Stimulated activated CD4-positive, alpha-beta T cell treated with anti-CD3 and anti-CD28 coated beads, Interleukin-4, amount 100 ng/mL, for 1 hour (primary cell): ENCODE results near the gene PHF12.

Source experiments
- DNase-seq: peaks from one replicate; pipeline ENCODE4 v3.0.0-alpha.2; 2020

Gene PHF12

DNA sequence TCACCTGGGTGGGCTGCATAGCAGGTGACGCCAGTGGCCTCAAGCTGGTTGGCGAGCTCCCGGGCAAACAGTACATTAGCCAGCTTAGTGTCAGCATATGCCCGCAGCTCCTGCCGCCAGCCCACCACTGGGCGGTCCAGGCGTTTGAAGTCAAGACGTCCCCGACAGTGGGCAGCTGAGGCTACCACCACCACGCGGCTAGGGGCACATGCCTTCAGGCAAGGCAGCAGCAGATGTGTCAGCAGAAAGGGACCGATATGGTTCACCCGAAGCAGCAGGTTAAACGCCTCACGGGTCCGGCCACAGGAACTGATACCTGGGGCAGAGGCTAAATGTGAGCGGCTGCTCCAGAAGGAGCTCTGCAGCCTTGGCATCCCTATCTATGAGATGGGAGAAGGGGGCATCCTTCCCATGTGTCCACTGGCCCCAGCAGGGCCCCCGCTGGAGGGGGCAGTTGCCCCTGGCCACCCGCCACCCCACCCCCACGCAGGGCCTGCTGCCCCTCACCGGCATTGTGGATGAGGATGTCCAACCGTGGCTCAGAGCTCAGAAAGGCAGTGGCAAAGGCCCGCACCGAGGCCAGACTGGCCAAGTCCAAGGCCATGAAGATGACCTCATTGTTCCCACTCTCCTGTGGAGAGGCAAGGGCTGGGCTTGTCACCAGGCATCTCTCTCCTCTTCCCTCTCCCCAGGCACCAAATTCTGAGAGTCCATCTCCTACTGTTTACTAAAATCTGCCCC lies 50.2 kb downstream of the PHF12 start:
- DNase-seq: no peak

DNA sequence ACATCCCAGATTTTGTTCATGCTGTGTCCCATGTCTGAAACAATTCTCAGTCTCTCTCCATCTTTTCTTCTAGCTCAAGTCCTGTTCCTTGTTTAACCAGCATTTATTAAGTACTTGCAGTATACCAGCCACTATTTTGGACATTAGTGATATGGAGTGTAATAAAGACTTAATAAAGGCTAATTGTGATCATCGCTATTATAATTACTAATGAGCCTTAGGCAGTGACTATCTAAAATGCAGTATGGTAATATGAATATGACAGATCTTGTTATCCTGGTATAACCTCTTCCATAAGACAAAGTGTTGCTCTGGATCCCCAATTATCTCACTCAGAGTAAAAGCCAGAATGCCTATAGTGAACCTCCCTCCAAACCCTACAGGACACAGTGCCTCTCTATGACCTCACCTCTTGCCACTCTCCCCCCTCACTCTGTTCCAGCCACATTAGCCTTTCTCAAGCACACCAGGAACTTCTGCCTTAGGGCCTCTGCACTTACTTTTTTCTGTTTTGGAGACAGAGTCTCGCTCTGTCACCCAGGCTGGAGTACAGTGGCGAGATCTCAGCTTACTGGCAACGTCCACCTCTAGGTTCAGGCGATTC lies 52.0 kb downstream of the PHF12 start:
- DNase-seq: no peak

DNA sequence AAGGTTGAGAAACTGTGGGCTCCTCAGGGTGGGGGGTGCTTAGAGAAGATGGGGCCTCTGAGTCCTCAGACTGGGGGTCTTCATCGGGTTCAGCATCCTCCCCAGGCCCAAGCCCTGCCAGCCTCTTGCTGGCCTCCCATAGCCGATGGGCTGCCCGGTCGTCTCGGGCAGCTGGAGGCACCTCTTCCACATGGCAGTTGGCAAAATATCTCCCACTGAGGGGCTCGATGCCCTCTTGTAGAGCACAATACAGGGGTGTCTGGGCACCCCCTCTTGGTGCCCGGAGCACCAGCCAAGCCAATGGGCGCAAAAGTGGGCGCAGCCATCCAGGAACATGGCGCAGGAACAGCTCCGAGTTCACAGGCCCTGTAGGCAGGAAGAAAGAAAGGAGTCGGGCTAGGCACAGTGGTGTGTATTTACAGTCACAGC lies 52.8 kb downstream of the PHF12 start:
- DNase-seq: no peak

DNA sequence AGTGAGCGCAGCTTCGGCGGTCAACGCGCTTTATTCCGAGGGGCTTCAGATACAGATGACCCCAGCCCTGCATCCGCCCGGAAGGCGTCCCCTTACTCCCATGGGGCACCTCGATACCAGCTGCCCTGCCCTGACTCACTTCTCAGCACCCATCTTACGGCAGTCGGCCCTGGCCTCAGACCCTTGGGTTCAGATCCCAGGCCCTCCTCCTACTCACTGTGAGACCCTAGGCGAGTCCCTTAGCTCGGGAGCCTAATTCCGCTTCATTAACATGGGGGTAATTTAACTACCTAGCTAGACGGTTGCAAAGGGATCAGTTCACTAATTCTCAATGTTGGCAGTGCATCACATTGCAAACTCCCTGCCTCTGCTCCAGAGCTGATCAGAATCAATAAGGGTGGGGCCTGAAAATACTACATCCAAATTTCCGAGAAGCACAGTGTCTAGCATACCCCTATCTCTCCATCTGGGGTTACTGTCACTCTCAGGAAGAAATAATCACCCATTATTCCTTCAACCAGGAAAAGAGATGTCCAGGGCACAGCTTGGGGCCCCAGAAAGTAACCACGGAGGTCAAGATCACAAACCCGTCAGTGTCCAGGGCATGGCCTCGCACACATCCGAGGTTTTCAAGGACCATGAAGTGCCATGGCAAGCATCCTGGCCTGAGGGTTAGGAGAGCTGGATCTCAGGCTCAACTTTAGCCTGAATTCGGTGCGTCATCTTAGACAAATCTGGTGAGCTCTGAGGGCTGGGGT lies 53.4 kb downstream of the PHF12 start:
- DNase-seq: no peak

DNA sequence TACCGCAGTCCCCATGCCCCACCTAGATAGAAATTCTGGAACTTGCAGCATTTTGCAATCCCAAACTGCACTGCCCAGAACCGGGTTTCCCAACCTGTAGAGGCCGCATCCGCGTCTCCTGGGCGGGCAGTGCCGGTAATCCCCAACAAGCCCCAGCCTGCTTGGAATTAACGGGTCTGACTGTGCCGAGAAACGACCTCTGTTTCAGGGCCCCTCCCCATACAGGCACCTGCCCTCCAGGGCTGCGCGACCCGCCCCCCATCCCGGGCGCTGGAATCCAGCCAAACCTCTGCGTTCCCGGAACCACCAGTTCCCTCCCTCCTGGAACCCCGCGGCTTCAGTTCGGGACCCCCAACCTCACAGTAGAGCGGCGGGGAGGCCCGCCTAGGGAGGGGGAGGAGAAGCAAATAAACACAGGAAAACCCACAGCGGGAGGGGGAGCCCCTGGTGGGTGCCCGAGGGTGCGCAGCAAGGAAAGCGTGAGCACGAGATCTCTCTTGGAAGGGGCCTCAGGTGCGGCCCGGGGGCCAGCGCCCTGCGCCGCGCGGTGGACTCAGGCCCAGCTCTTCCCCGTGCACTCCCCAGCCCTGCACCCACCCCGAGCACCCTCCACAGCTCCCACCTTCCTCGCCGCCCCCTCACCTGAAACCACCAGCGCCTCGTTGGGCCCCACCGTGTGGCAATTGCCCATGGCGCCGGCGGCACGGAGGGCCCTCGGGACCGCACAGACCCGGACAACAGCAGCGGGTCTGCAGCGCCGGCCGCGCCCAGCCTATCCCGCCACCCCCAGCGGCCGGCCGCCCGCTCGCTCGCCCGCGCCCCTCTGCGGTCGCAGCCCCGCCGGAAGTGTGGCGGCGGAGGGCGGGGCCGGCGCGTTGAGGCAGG lies 54.2 kb downstream of the PHF12 start, which contains the start of gene FLOT2:
FLOT2 (minus strand) TSS at position 850 of the 885 bp plus-strand sequence; CDS start at position 691, 159 bp downstream.
- peak; percentile 73 for DNase-seq

DNA sequence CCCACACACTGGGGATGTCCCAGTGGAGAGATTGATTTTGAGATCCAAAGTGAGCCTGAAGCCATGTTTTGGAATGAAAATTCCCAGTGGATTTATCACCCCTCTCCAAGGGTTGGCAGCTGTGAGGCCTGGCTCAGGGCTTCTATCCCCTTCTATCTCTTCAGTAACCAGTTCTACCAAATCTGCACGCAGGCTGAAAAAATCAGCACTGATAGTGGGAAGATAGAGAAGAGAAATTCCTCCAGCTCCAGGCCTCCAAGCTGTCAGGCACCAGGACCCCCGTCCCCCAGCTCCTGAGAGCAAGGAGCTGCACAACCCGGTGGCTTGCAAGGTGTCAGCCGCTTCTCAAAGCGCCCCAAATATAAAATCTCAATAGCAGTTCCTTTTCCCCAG lies 54.8 kb downstream of the PHF12 start:
- DNase-seq: no peak

DNA sequence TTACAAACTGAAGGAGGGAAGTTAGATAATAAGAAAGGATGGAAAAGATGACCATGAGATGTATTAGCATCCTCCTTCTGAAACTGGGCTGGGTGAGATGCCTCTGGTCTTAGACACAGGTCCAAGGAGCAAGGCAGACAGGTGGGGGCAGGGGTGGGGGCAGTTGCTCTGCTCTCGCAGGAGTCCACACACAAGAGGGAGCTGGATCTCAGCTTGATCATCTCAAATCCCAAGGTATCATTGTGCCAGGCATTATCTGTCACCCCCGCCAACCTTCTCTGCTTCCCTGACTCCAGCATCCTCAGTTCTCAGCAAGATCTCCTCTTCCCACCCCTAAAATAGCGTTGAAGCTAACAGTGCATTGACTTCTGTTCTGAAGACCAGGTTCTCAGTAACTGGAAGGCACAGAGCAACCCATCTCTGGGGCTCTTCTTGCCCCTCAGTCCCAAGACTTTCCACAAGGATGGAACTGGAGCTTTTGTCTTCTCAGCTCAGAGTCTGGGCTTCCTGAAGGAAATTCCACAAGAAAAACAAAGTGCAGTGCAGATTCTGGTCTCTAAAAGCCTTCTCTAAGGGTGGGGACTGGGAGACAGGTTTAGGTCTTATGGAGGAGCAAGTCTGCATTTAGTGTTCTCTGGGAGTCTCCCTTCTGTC lies 55.4 kb downstream of the PHF12 start:
- no peak for DNase-seq

DNA sequence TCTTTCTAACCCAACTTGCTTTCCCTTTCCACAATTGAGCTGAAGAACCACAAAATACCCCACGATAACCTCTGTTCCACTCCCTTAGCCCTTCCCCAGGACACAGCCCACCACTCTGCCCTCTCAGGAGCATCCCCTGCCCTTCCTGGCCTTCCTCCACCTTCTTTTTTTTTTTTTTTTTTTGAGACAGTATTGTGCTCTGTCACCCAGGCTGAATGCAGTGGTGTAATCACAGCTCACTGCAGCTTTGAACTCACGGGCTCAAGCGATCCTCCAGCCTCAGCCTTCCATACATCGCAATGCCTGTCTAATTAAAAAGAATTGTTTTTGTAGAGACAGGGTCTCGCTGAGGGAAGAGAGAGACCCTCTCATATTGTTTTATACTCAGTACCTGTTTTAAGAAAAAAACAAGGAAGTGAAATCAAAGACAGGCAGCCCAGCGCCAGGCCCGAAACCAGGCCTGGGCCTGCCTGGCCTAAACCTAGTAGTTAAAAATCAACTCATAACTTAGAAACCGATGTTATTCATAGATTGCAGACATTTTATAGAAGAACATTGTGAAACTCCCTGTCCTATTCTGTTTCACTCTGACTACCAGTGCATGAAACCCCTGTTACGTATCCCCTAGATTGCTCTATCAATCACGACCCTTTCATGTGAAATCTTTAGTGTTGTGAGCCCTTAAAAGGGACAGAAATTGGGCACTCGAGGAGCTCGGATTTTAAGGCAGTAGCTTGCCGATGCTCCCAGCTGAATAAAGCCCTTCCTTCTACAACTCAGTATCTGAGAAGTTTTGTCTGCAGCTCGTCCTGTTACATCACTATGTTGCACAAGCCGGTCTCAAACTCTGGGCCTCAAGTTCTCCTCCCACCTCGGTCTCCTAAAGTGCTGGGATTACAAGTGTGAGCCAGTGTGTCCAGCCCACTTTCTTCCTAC lies 57.8 kb downstream of the PHF12 start:
- peak; percentile 33 for DNase-seq

DNA sequence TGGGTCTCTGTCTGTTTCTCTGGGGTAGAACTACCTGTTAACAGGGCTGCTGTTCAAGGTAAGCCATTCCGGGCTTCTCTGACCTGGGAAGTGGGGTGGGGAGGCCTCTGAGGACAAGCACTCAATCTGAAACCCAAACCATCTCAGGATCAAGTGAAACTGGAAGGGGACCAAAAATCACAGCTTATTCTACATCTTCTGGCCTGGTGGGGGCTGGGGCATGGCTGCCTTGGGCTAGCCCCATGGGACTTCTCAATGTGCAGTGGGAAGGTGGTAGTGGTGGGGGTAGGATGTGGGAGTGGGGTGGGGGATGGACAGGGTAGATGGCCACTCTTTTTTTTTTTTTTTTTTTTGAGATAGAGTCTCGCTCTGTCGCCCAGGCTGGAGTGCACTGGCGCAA lies 59.3 kb downstream of the PHF12 start:
- no peak for DNase-seq

DNA sequence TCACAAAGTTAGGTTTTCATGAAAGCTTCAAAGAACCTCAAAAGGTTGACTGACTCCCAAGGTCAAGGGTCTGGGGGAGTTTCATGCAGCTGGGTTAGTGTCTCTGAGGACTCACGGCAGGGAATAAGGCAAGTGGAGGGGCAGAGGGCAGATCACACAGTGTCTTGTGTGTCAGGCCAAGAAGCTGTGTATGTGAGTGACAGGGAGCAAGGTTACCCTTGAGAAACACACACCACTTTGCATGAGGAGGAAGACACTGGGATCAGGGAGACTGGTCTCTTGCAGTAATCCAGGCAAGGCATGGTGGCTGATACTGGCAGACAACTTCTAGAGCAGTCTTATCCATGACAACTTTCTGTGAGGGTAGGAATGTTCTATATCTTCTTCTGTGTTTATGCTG lies 60.1 kb downstream of the PHF12 start:
- no peak for DNase-seq

DNA sequence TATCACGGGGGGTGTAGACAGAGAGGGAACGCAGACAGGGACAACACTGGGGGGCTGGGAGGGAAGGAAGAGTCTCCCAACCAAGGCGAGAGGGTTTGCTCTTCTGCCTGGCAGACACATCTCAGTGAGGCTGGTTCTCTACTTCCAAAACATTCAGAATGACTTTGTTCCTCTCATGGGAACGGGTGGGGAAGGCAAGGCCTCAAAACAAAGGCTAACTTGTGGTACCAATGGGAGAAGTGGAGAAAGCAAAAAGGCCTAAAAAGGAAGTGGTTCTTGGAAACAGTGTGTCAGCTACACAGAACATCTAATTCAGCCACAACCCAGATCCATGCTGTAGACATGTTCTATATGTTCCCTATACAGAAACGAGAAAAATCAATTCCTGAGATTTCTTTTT lies 61.3 kb downstream of the PHF12 start:
- DNase-seq: no peak

DNA sequence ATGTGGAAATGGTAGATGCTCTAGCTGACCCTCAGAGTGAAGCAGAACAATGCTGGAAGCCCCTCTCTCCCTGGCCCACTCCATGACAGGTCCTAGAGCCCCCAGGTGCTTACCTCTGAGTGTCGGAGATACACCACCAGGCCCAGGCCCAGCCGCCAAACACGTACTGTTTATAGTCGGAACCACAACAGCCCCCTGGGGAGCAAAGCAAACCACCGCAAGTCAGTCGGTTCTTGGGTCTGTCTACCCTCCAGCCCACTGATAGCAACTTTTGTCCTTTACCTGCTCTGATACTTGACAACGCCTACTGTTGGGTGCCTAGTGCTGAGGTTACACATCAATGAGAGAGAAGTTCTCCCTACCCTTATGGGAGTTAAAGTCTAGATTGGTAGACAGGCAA lies 62.5 kb downstream of the PHF12 start:
- DNase-seq: no peak

DNA sequence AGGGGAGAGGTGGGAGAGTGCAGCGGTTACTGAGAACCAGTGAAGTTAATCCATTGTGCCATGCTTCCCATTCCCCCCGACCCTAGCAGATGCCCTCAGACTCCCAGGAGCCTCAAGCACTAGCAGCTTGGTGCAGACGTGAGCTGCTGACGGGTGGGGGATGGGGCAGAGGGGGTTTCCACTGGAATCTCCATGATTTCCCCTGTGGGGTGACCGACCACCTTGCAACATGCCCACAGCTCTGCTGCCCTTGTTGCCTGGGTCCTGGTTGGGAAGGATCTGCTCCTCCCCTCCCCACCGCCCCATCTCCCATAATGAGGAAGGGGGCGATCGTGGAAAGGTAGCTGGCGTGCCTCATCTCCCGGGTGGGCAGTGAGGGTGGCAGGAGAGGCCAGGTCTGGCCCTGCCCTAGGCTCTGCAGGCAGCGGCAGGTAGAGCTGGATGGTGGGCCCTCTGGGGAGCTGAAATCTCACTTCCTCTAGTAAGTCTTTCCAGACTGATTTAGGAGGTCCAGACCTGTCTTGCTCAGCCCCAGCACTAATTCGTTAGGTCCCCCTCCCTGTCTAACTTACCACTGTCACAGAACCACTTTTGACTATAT lies 63.3 kb downstream of the PHF12 start:
- DNase-seq: no peak

DNA sequence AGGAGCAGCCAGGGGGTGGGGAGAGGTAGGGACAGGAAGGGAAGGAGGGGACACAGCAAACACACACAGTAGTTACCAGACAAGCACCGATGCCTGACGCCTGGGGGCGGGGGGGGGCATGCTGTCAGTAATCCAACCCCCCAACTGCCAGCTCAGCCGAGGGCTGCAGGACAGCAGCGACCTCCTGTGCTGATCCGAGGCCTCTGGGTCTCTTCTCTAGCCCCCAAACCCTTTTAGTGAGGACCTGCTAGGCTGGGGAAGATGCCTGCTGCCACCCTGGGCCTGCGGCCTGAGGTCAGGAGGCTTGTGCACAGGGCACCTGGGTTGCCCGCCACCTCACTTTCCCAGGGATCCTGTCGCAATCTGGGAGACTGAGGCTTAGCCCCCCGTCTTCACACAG lies 65.4 kb downstream of the PHF12 start:
- no peak for DNase-seq

DNA sequence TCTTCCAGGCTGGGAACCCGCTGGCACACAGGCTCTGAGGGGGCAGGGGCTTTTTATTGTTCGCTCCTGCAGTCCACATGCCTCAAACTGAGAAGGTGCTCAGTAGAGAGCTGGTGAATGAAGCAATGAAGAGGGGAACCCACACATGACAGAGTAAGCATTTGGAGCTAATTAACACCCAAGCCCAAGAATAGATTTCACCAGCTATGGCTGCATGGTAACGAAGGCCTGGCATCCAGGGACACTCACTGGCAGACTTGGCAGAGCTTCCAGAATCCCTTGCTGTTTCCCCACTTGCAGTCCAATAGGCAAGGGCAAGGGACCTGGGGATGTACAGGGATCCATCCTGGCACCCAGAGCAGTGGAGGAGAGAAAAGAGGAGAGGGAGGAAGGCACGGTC lies 66.0 kb downstream of the PHF12 start:
- no peak for DNase-seq

DNA sequence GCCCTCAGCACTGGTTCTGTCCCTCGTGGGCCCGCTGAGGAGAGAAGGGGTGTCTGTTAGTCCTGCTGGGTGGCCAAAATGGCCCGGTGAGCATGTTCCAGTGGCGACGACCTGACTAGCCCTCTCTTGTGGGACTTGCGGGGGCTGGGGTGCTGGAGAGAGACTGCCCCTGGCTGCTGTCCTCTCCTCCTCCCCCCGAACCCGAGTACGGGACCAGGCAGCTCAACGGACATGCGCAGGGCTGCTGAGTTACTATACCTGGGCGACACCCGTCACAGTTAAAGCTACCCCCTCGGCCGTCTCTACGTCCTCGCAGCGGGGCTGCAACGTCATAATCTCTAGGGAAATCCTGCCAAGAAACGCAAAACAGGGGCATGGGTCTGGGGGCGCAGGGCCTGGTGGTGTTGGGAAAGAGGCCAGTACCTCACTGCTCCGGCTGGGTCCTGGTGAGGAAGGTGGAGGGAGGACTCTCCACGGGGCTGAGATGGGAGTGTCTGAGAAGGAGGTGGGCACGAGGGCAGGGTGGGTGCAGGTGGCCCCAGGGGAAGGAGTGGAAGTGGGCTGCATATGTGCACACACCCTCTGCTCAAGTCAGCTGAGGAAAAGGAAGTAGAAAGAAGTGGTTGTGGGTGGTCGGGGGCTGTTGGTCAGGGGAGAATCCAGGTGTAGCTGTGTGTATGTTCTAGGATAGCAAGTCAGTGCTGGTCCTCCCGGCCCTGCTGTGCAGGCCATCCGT lies 67.2 kb downstream of the PHF12 start:
- no peak for DNase-seq

DNA sequence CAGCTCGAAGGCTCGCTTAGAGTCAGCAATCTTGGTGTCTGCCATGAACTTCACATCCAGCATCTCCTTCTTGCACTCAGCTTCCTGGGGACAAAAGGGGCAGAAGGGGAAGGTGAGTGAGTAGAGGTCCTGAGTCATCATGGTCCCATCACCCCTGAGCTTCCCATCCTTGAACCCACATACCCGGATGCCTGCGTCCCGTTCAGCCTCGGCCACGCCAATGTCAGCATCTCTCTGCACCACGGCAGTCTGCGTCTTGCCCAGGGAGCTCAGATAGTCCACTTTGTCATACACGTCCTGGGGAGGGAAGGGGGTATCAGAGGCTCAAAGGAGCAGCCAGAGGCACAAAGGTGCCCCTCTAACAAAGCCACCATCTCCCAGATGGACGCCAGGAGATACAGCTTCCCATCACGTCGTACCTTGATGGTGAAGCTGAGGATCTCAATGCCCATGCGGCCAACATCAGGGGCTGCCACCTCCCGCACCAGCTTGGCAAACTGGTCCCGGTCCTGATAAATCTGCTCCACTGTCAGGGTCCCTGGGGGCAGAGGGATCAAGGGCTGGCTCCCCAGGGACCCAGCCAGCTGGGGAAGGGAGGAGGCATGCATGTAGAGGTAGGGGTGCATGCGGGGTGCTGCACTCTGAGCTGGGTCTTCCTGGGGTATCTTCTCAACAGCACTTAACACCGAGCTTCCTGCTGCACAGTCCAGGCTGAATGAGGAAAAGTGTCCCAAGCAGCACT lies 69.0 kb downstream of the PHF12 start:
- DNase-seq: no peak

DNA sequence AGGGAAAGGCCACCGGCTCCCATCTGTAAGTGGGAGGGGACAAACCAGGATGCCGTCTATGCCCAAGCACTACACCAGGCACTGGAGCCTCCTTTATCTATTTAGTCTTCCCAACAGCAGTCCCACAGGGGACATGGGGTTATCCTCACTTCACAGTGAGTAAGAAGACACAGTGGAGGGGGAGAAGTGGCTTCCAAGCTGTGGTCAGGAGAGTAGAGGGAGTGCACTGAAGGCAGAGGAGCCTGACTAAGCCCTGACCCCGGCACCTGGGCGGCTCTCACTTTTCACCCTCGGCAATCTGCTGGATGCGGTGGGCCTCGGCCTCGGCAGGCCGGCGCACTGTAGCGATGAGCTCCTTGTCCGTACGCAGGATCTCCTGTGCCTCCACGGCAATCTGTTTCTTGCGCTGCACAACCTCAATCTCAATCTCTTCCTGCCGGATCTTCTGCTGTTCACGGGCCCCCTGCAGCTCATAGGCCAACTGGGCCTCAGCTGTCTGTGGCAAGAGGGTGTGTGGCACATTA lies 69.7 kb downstream of the PHF12 start:
- no peak for DNase-seq

DNA sequence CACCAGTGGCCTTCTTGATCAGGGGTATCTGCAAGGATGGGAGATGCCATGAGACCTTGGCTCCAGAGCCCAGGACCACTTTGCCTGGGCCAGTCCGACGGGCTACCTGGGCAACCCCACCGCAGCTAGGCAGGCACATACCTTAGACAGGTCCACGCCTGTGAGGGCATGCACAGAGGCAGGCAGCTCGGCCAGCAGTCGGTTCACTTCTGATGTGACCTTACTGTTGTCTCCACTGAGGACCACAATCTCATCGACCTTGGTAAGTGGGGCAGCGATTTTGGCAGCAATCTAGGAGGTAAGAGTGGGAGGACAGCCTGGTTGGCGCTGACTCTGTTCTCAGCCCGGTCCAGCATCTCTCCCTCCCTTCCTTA lies 70.8 kb downstream of the PHF12 start:
- no peak for DNase-seq
